Measurements from ENCODE around the gene OPA3. TPM values are rescaled to one million over a fixed set of nuclear protein-coding genes. Genes with fewer than 3 reads are reported as not detected.

Gene OPA3
- total RNA-seq, 1 donor from 2014 or later: 21.1 TPM

GRCh38 chr19:45567609-45568008 lies 17.0 kb downstream of the OPA3 start:
- DNase-seq (ENCODE audit: low spot score): no peak

- DNase-seq (ENCODE audit: low spot score): no peak
Measured at GRCh38 chr19:45564131-45564780, 20.3 kb downstream of the OPA3 start.

GRCh38 chr19:45560686-45561085 lies 23.9 kb downstream of the OPA3 start:
- DNase-seq (ENCODE audit: low spot score): no peak

- DNase-seq (ENCODE audit: low spot score): no peak
Measured at GRCh38 chr19:45560038-45560437, 24.6 kb downstream of the OPA3 start.

GRCh38 chr19:45558399-45558878 lies 26.2 kb downstream of the OPA3 start:
- no peak for DNase-seq (ENCODE audit: low spot score)

- no peak for DNase-seq (ENCODE audit: low spot score)
Measured at GRCh38 chr19:45556835-45557234, 27.8 kb downstream of the OPA3 start.

GRCh38 chr19:45554481-45554880 lies 30.1 kb downstream of the OPA3 start:
- DNase-seq (ENCODE audit: low spot score): no peak

GRCh38 chr19:45553464-45553863 lies 31.1 kb downstream of the OPA3 start:
- no peak for DNase-seq (ENCODE audit: low spot score)

- no peak for DNase-seq (ENCODE audit: low spot score)
Measured at GRCh38 chr19:45547965-45548609, 36.5 kb downstream of the OPA3 start.

GRCh38 chr19:45547211-45547770 lies 37.3 kb downstream of the OPA3 start:
- no peak for DNase-seq (ENCODE audit: low spot score)

- DNase-seq (ENCODE audit: low spot score): no peak
Measured at GRCh38 chr19:45542234-45542668, 42.4 kb downstream of the OPA3 start.

GRCh38 chr19:45539459-45539858 lies 45.1 kb downstream of the OPA3 start:
- no peak for DNase-seq (ENCODE audit: low spot score)

GRCh38 chr19:45531349-45531748 lies 53.3 kb downstream of the OPA3 start:
- DNase-seq (ENCODE audit: low spot score): no peak

GRCh38 chr19:45529420-45529785 lies 55.2 kb downstream of the OPA3 start:
- DNase-seq (ENCODE audit: low spot score): no peak

GRCh38 chr19:45528744-45529419 lies 55.7 kb downstream of the OPA3 start:
- DNase-seq (ENCODE audit: low spot score): peak; percentile 72

GRCh38 chr19:45528149-45528743 lies 56.4 kb downstream of the OPA3 start:
- DNase-seq (ENCODE audit: low spot score): no peak

GRCh38 chr19:45527731-45528130 lies 56.9 kb downstream of the OPA3 start:
- no peak for DNase-seq (ENCODE audit: low spot score)

- no peak for DNase-seq (ENCODE audit: low spot score)
Measured at GRCh38 chr19:45526971-45527370, 57.6 kb downstream of the OPA3 start.

GRCh38 chr19:45526143-45526542 lies 58.5 kb downstream of the OPA3 start:
- no peak for DNase-seq (ENCODE audit: low spot score)

- no peak for DNase-seq (ENCODE audit: low spot score)
Measured at GRCh38 chr19:45524575-45525129, 60.0 kb downstream of the OPA3 start.

- DNase-seq (ENCODE audit: low spot score): peak; percentile 86
Measured at GRCh38 chr19:45523642-45524256, 60.9 kb downstream of the OPA3 start.
